ENCODE measurements around the gene TMEM132A. TPM values are rescaled to one million over a fixed set of nuclear protein-coding genes. Genes with fewer than 3 reads are reported as not detected.

TMEM132A gene
- total RNA-seq (2021) = 54.4 and 90.3 TPM in 2 replicates
- percentile 38 among the genes with signal in this experiment for Bru-seq, nascent RNA
- percentile 53 among the genes with signal in this experiment for BruChase-seq, experiment 1, labeled RNA remaining after a 2-hour chase
- BruChase-seq, experiment 2, labeled RNA remaining after a 6-hour chase = percentile 64 among the genes with signal in this experiment
- long read RNA-seq, transcript TMEM132A-201 (11 exons, 3,480 nt) = minor isoform, 8 of 60 reads
- long read RNA-seq, transcript TMEM132A-202 (11 exons, 3,346 nt) = major isoform, 16 of 60 reads
- long read RNA-seq, partial matches to known transcripts = 24 of 60 reads
- long read RNA-seq, other reads (novel, unspliced or antisense) = 11 of 60 reads

- BruUV-seq (replicated peaks) = no TSS peak
- intact Hi-C loops (cut with micrococcal nuclease; ENCODE audit: unreplicated experiment) = loop anchor here (1.0 to 10.0 kb wide), 4 partner anchors 8 to 940 kb away; partner anchors contain the start of gene CD6
- POLR2A ChIA-PET (ENCODE audit: unreplicated experiment) = no interaction called here
- Histone ChIP-seq H3K4me3 (peak within 1 kb of the TSS; percentile 74), H3F3A (ENCODE audit: insufficient read depth, low read depth) (peaks cover 12% of the 10 kb centered on the region; the same call in 1 of the 2 replicates), H3K27ac (no peak within 1 kb of the TSS), H3K4me2 (peak within 1 kb of the TSS; percentile 91), H3K9me2 (ENCODE audit: insufficient read depth) (no peaks in the 10 kb centered on the region), H3K9me3 (ENCODE audit: insufficient read depth, low read depth) (no peaks in the 10 kb centered on the region), H3K4me1 (replicated peaks; ENCODE audit: insufficient read depth) (peaks cover 13% of the 10 kb centered on the region), H3K36me3 (ENCODE audit: low read depth) (0 out of 2 replicates have a peak, but pooled peaks cover 18% of the 10 kb centered on the region), H4K20me1 (ENCODE audit: insufficient read depth) (0 out of 2 replicates have a peak, but pooled peaks cover 3% of the 10 kb centered on the region), H3K27me3 (ENCODE audit: insufficient read depth, low read depth) (no peaks in the 10 kb centered on the region), H2AFZ (peak within 1 kb of the TSS; percentile 84), H3K79me2 (ENCODE audit: low read depth) (peaks cover 2% of the 10 kb centered on the region)
- peak; percentile 47 to 78 for DNase-seq
- CTCF ChIA-PET = interaction anchor here (0.6 kb wide), 1 partner anchor 24 kb away, joined by 3 read pairs; no protein-coding TSS in a partner anchor
- TF ChIP-seq CTCF (conservative IDR thresholded peaks at IDR 0.05) (no peak), EZH2 (IDR thresholded peaks at IDR 0.05; ENCODE audit: low read depth) (no peak)
Measured at GRCh38 chr11:60924110-60924905, at the start of gene TMEM132A. Gene TMEM132A (plus strand): TSS chr11:60924460. CDS start chr11:60924634, 174 bp downstream.

GRCh38 chr11:60875366-60876167 lies 48.7 kb upstream of the TMEM132A start:
- H3K9me2 ChIP-seq (ENCODE audit: insufficient read depth) = no peaks in the 10 kb centered on the region
- H3K4me3 ChIP-seq = no peak overlapping the region
- ChIA-PET CTCF (no interaction called here), POLR2A (ENCODE audit: unreplicated experiment) (no interaction called here)
- H3K4me2 ChIP-seq = no peak overlapping the region
- TF ChIP-seq CTCF (conservative IDR thresholded peaks at IDR 0.05) (no peak), EZH2 (IDR thresholded peaks at IDR 0.05; ENCODE audit: low read depth) (no peak)
- no TSS peak for BruUV-seq (replicated peaks)
- H3K9me3 ChIP-seq (ENCODE audit: insufficient read depth, low read depth) = no peaks in the 10 kb centered on the region
- H3K79me2 ChIP-seq (ENCODE audit: low read depth) = no peaks in the 10 kb centered on the region
- H2AFZ ChIP-seq = no peak overlapping the region
- H3K27ac ChIP-seq = no peak overlapping the region
- H3K27me3 ChIP-seq (ENCODE audit: insufficient read depth, low read depth) = no peaks in the 10 kb centered on the region
- no peaks in the 10 kb centered on the region for H3K36me3 ChIP-seq (ENCODE audit: low read depth)
- no peaks in the 10 kb centered on the region for H3F3A ChIP-seq (ENCODE audit: insufficient read depth, low read depth)
- no peaks in the 10 kb centered on the region for H4K20me1 ChIP-seq (ENCODE audit: insufficient read depth)
- H3K4me1 ChIP-seq (replicated peaks; ENCODE audit: insufficient read depth) = 0 out of 2 replicates have a peak, but pooled peaks cover 6% of the 10 kb centered on the region
- intact Hi-C loops (cut with micrococcal nuclease; ENCODE audit: unreplicated experiment) = no loop called here
- peak in 1 of 2 experiments; percentile 28 for DNase-seq

GRCh38 chr11:60876168-60876485 lies 48.1 kb upstream of the TMEM132A start:
- H3K4me2 ChIP-seq = no peak overlapping the region
- POLR2A ChIA-PET (ENCODE audit: unreplicated experiment) = no interaction called here
- no peaks in the 10 kb centered on the region for H3K79me2 ChIP-seq (ENCODE audit: low read depth)
- BruUV-seq (replicated peaks) = no TSS peak
- H3K36me3 ChIP-seq (ENCODE audit: low read depth) = no peaks in the 10 kb centered on the region
- 0 out of 2 replicates have a peak, but pooled peaks cover 6% of the 10 kb centered on the region for H3K4me1 ChIP-seq (replicated peaks; ENCODE audit: insufficient read depth)
- CTCF ChIA-PET = no interaction called here
- no peaks in the 10 kb centered on the region for H3K9me2 ChIP-seq (ENCODE audit: insufficient read depth)
- H3K27ac ChIP-seq = no peak overlapping the region
- no peaks in the 10 kb centered on the region for H4K20me1 ChIP-seq (ENCODE audit: insufficient read depth)
- no peaks in the 10 kb centered on the region for H3F3A ChIP-seq (ENCODE audit: insufficient read depth, low read depth)
- intact Hi-C loops (cut with micrococcal nuclease; ENCODE audit: unreplicated experiment) = no loop called here
- no peak for TF ChIP-seq CTCF (conservative IDR thresholded peaks at IDR 0.05)
- no peak for TF ChIP-seq EZH2 (IDR thresholded peaks at IDR 0.05; ENCODE audit: low read depth)
- peak in 1 of 2 experiments; percentile 31 for DNase-seq
- no peak overlapping the region for H3K4me3 ChIP-seq
- no peaks in the 10 kb centered on the region for H3K9me3 ChIP-seq (ENCODE audit: insufficient read depth, low read depth)
- no peak overlapping the region for H2AFZ ChIP-seq
- H3K27me3 ChIP-seq (ENCODE audit: insufficient read depth, low read depth) = no peaks in the 10 kb centered on the region

Data from PC-9 (cell line).